Calu3 (cell line): ENCODE measurements around the gene MRPL40. TPM values are rescaled to one million over a fixed set of nuclear protein-coding genes. Genes with fewer than 3 reads are reported as not detected.

ENCODE experiments used
- BruUV-seq: library from RNA; stranded (reverse); fragments of 400-500 nt; replicated peaks from 2 replicates; lab custom pipeline; 2021; lab: Mats Ljungman, UMichigan
- CTCF ChIA-PET: fragments of 300-600 bp; sonication (Branson Sonifier 250); formaldehyde crosslinking; loops from one replicate; lab custom pipeline; 2022; ENCODE audit warnings: antibody characterized with exemption; lab: Charles Lee
- DNase-seq: peaks from one replicate; pipeline ENCODE4 v3.0.0; 2022
- H3K27ac Mint-ChIP-seq: one replicate; pipeline ENCODE4 v1.8.0; 2022; ENCODE audit warnings: mixed read lengths; ENCODE audit not compliant: unreplicated experiment
- H3K27me3 Mint-ChIP-seq: one replicate; pipeline ENCODE4 v1.8.0; 2022; ENCODE audit warnings: mixed read lengths; ENCODE audit not compliant: unreplicated experiment
- H3K36me3 Mint-ChIP-seq: one replicate; pipeline ENCODE4 v1.8.0; 2022; ENCODE audit warnings: mild to moderate bottlenecking, moderate library complexity, mixed read lengths; ENCODE audit not compliant: insufficient read depth, unreplicated experiment
- H3K4me1 Mint-ChIP-seq: one replicate; pipeline ENCODE4 v1.8.0; 2022; ENCODE audit warnings: mild to moderate bottlenecking, low read depth, mixed read lengths; ENCODE audit not compliant: unreplicated experiment
- H3K4me3 Mint-ChIP-seq: one replicate; pipeline ENCODE4 v1.8.0; 2022; ENCODE audit warnings: mild to moderate bottlenecking, low read depth, moderate library complexity, mixed read lengths; ENCODE audit not compliant: unreplicated experiment
- H3K9me3 Mint-ChIP-seq: one replicate; pipeline ENCODE4 v1.8.0; 2022; ENCODE audit warnings: low read depth, mixed read lengths; ENCODE audit not compliant: unreplicated experiment
- intact Hi-C: fragments of 100-400 bp; cut with micrococcal nuclease; formaldehyde crosslinking; loops from one replicate; pipeline ENCODE4 v1.10.0; 2022; ENCODE audit not compliant: unreplicated experiment
- total RNA-seq: library from RNA; stranded (reverse); gene quantifications from 2 replicates; pipeline ENCODE4 v1.2.3, GENCODE V29; 2022
- TF ChIP-seq, protein P1 (sequence below): fragments of 200-600 bp; IDR thresholded peaks from one replicate; pipeline ENCODE4 v1.8.0; 2022; ENCODE audit warnings: antibody characterized with exemption; ENCODE audit not compliant: unreplicated experiment

MRPL40 gene
- total RNA-seq, 1 experiment from 2014 or later = 38.6 TPM

DNA sequence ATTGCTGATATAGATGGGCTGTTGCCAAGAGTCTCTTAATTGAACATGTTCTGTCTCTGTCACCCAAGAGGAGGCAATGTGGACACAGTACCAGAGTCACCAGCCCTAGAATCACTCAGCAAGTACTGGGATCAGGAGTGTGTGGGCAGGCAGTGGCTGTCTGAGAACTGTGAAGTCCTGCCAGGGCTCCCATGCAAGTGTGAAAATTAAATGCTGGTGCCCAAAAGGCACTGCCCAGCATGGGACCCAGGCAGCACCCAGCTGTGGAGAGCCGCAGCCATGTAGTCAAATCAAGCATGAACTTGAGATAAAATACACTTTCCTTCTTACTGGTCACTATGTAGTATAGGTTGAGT is 20.7 kb upstream of the MRPL40 start:
- Mint-ChIP-seq H3K9me3 (no peaks in the 10 kb centered on the region), H3K4me1 (peaks cover 17% of the 10 kb centered on the region), H3K36me3 (peaks cover 20% of the 10 kb centered on the region), H3K4me3 (no peak overlapping the region), H3K27me3 (no peaks in the 10 kb centered on the region), H3K27ac (no peak overlapping the region)
- DNase-seq = no peak
- BruUV-seq = no TSS peak
- intact Hi-C loops = no loop called here
- CTCF ChIA-PET = no interaction called here
- TF ChIP-seq, protein P1, sequence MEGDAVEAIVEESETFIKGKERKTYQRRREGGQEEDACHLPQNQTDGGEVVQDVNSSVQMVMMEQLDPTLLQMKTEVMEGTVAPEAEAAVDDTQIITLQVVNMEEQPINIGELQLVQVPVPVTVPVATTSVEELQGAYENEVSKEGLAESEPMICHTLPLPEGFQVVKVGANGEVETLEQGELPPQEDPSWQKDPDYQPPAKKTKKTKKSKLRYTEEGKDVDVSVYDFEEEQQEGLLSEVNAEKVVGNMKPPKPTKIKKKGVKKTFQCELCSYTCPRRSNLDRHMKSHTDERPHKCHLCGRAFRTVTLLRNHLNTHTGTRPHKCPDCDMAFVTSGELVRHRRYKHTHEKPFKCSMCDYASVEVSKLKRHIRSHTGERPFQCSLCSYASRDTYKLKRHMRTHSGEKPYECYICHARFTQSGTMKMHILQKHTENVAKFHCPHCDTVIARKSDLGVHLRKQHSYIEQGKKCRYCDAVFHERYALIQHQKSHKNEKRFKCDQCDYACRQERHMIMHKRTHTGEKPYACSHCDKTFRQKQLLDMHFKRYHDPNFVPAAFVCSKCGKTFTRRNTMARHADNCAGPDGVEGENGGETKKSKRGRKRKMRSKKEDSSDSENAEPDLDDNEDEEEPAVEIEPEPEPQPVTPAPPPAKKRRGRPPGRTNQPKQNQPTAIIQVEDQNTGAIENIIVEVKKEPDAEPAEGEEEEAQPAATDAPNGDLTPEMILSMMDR = no peak

DNA sequence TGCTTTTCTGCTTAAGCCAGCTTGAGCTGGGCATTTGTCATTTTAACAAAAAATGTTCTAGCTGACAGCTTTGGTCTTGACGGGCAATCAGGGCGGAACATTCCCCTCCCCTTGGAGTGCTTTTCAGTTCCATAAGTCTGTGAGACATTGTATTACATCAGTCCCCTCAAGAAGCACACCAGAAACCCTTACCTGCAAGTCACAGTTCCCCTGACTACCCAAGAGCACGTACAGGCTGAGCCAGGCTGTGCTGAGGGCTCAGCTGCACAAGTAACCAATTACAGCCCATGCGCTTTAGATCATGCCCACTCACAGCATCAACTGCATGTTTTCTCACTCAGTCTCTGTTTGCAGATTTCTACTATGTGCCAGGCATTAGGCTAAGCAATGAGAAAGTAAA is 19.9 kb upstream of the MRPL40 start:
- intact Hi-C loops = no loop called here
- CTCF ChIA-PET = no interaction called here
- H3K4me1 Mint-ChIP-seq = peaks cover 17% of the 10 kb centered on the region
- H3K9me3 Mint-ChIP-seq = no peaks in the 10 kb centered on the region
- DNase-seq = no peak
- H3K4me3 Mint-ChIP-seq = no peak overlapping the region
- peaks cover 12% of the 10 kb centered on the region for H3K36me3 Mint-ChIP-seq
- H3K27ac Mint-ChIP-seq = no peak overlapping the region
- TF ChIP-seq, protein P1 = no peak
- H3K27me3 Mint-ChIP-seq = no peaks in the 10 kb centered on the region
- no TSS peak for BruUV-seq

DNA sequence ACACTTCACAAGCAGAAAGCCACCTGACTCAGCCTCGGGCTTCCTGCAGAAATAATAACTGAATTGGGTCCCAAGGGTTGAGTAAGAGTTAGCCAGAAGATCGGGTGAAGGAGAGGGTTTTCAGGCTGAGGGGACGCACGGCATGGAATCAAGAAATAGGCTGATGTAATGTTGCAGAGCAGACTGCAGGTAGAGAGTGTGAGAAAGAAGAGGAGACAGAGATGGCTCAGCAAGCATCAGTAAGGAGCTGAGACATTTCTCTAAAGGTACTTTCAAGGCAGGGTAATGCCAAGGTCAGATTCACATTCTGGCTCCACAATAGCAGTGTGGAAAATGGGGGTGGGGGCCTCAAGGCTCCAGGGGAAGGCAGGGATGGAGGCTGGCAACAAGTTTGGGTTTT is 19.4 kb upstream of the MRPL40 start:
- CTCF ChIA-PET = no interaction called here
- H3K27ac Mint-ChIP-seq = no peak overlapping the region
- intact Hi-C loops = no loop called here
- no peak overlapping the region for H3K4me3 Mint-ChIP-seq
- peaks cover 17% of the 10 kb centered on the region for H3K4me1 Mint-ChIP-seq
- no peaks in the 10 kb centered on the region for H3K27me3 Mint-ChIP-seq
- H3K9me3 Mint-ChIP-seq = no peaks in the 10 kb centered on the region
- TF ChIP-seq, protein P1 = no peak
- no peak for DNase-seq
- BruUV-seq = no TSS peak
- H3K36me3 Mint-ChIP-seq = peaks cover 11% of the 10 kb centered on the region

DNA sequence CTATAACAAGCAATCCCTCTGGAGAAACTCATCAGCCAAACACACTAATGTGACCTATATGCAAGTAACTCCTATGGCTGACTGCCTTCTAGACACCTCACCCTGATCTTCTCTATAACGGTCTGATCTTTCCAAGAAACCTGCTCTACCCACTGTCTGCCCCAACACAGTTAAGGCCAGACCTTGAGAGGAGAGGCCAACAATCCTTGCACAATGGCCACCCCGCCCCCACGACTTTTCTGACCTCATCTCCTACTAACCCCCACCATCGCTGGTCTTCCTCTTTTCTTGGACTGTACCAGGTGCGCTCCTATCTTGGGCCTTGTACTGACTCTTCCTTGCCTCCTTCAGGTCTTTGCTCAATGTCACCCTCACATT is 13.3 kb upstream of the MRPL40 start:
- no peaks in the 10 kb centered on the region for H3K9me3 Mint-ChIP-seq
- TF ChIP-seq, protein P1 = no peak
- no peaks in the 10 kb centered on the region for H3K36me3 Mint-ChIP-seq
- H3K4me3 Mint-ChIP-seq = no peak overlapping the region
- BruUV-seq = no TSS peak
- H3K4me1 Mint-ChIP-seq = peaks cover 26% of the 10 kb centered on the region
- CTCF ChIA-PET = no interaction called here
- intact Hi-C loops = no loop called here
- no peaks in the 10 kb centered on the region for H3K27me3 Mint-ChIP-seq
- H3K27ac Mint-ChIP-seq = no peak overlapping the region
- DNase-seq = no peak
